Body of pancreas (tissue), 4 donors: ENCODE measurements around the gene RPRD1B. TPM values are rescaled to one million over a fixed set of nuclear protein-coding genes. Genes with fewer than 3 reads are reported as not detected.

Source experiments
- ATAC-seq: fragments of 150-250 bp; one replicate; pipeline ENCODE4 v1.9.1; 2016
- DNase-seq, 4 donors: peaks; one replicate each; pipeline ENCODE4 v3.0.0-alpha.2; 2019
- H3K27ac ChIP-seq, 4 donors: fragments of 200-600 bp; sonication (generic); 1 replicate in 3 of 4; 2 replicates in 1 of 4; pipeline versions ENCODE4 v1.5.1 to v1.6.1; 2016 to 2019; ENCODE audit warnings: mild to moderate bottlenecking in 1 of 4, mixed read lengths in 1 of 4, moderate library complexity in 1 of 4
- H3K27me3 ChIP-seq, 2 donors: fragments of 200-600 bp; sonication (generic); one replicate each; pipeline ENCODE4 v1.6.0; 2016; ENCODE audit warnings: mild to moderate bottlenecking in 1 of 2
- H3K36me3 ChIP-seq, 2 donors: fragments of 200-600 bp; sonication (generic); replicated peaks in 1 of 2; 2 replicates each; pipeline ENCODE4 v1.5.1; 2016; ENCODE audit warnings: low read depth in 2 of 2; ENCODE audit not compliant: insufficient read depth in 1 of 2
- H3K4me1 ChIP-seq: fragments of 200-600 bp; sonication (generic); one replicate; pipeline ENCODE4 v1.6.0; 2016
- H3K4me3 ChIP-seq, 2 donors: fragments of 200-600 bp; sonication (generic); 1 replicate in 1 of 2; 2 replicates in 1 of 2; pipeline ENCODE4 v1.5.1; 2016 to 2019
- H3K9me3 ChIP-seq, 3 donors: fragments of 200-600 bp; sonication (generic); 1 replicate in 2 of 3; 2 replicates in 1 of 3; pipeline ENCODE4 v1.5.1; 2016
- CTCF ChIP-seq, 7 experiments: fragments of 450-650 bp in 4 of 7; fragments of 200-600 bp in 3 of 7; sonication (generic) in 3 of 7; IDR thresholded peaks; one replicate each; pipeline ENCODE4 v1.5.1; 2016 to 2019; ENCODE audit warnings: antibody characterized with exemption in 7 of 7
- POLR2A ChIP-seq, 3 donors: fragments of 450-650 bp; IDR thresholded peaks; one replicate each; pipeline ENCODE4 v1.6.1; 2016; ENCODE audit warnings: antibody characterized with exemption in 3 of 3, mild to moderate bottlenecking in 2 of 3
- WGBS, 2 donors: methylation state at CpG; one replicate each; pipeline ENCODE4 v1.1.5; 2017; 5-methylcytosine and 5-hydroxymethylcytosine counted together
- intact Hi-C: fragments of 100-400 bp; cut with DNase I; formaldehyde crosslinking; loops from one replicate; pipeline ENCODE4 v1.15.1; 2023
- total RNA-seq, 2 donors: library from RNA; depleted of rRNA; stranded (reverse); fragments of >200 nt; gene quantifications; one replicate each; pipeline ENCODE4 v1.1.0, GENCODE V29; 2016

The RPRD1B gene
- total RNA-seq, 2 donors from 2014 or later, result 8.8 to 12.5 TPM

- 59 to 67% methylated on average over 5 of the region's 5 CpGs for WGBS, 2 donors
- no peaks in the 10 kb centered on the region for H3K27me3 ChIP-seq
- H3K4me1 ChIP-seq, result no peaks in the 10 kb centered on the region
- peaks cover 0 to 22% of the 10 kb centered on the region in 2 donors for H3K36me3 ChIP-seq
- no peak overlapping the region for H3K4me3 ChIP-seq
- H3K27ac ChIP-seq, result peak overlapping the region in 1 of 4 donors; percentile 29
- no peak for DNase-seq
- no peak for TF ChIP-seq POLR2A (IDR thresholded peaks at IDR 0.05)
- TF ChIP-seq CTCF (IDR thresholded peaks at IDR 0.05), result no peak
- intact Hi-C loops, result loop anchor here (5.0 kb wide), 2 partner anchors 107 to 157 kb away; partner anchors contain the start of gene TGM2
- H3K9me3 ChIP-seq, result no peaks in the 10 kb centered on the region
- ATAC-seq, result no peak
Measured at GRCh38 chr20:38059832-38060231, 26.3 kb downstream of the RPRD1B start.

GRCh38 chr20:38060536-38060935 is 27.0 kb downstream of the RPRD1B start:
- no peak overlapping the region for H3K4me3 ChIP-seq
- TF ChIP-seq POLR2A (IDR thresholded peaks at IDR 0.05), result no peak
- no peak for TF ChIP-seq CTCF (IDR thresholded peaks at IDR 0.05)
- DNase-seq, result peak in 1 of 4 donors; percentile 13
- H3K9me3 ChIP-seq, result no peaks in the 10 kb centered on the region
- no peaks in the 10 kb centered on the region for H3K4me1 ChIP-seq
- H3K27me3 ChIP-seq, result no peaks in the 10 kb centered on the region
- H3K36me3 ChIP-seq, result peaks cover 0 to 22% of the 10 kb centered on the region in 2 donors
- intact Hi-C loops, result loop anchor here (5.0 kb wide), 1 partner anchor 157 kb away; no protein-coding TSS in a partner anchor
- H3K27ac ChIP-seq, result peak overlapping the region in 1 of 4 donors; percentile 29
- WGBS, 2 donors, result 67 to 70% methylated on average over 5 of the region's 5 CpGs
- ATAC-seq, result no peak

DNA sequence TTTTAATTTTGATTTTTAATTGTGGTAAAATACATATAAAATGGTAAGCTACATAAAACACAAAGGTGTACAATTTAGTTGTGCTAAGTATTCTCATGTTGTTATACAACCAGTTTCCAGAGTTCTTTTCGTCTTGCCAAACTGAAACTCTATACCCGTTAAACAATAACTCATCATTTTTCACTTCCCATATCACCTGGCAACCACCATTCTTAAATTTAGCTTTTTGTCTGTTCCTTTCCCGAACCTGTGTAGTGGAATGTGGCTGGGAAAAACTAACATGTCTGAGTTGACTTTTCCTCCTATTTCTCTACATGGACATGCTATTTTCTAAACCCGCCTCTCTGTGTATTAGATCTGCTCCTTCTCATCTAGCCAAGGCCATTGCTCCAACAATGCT is 27.6 kb downstream of the RPRD1B start:
- H3K4me3 ChIP-seq, result no peak overlapping the region
- peaks cover 0 to 22% of the 10 kb centered on the region in 2 donors for H3K36me3 ChIP-seq
- no peak for ATAC-seq
- no peaks in the 10 kb centered on the region for H3K9me3 ChIP-seq
- H3K27me3 ChIP-seq, result no peaks in the 10 kb centered on the region
- H3K4me1 ChIP-seq, result no peaks in the 10 kb centered on the region
- TF ChIP-seq POLR2A (IDR thresholded peaks at IDR 0.05), result no peak
- TF ChIP-seq CTCF (IDR thresholded peaks at IDR 0.05), result no peak
- WGBS, 2 donors, result 56% methylated on average over 4 of the region's 4 CpGs
- H3K27ac ChIP-seq, result peak overlapping the region in 1 of 4 donors; percentile 29
- intact Hi-C loops, result loop anchor here (5.0 kb wide), 1 partner anchor 156 kb away; no protein-coding TSS in a partner anchor
- no peak for DNase-seq

- ATAC-seq (no peak), DNase-seq (no peak)
- 73 to 82% methylated on average over 5 of the region's 5 CpGs for WGBS, 2 donors
- H3K27ac ChIP-seq, result no peak overlapping the region
- no peak overlapping the region for H3K4me3 ChIP-seq
- no peaks in the 10 kb centered on the region for H3K4me1 ChIP-seq
- intact Hi-C loops, result loop anchor here (5.0 kb wide), 1 partner anchor 154 kb away; no protein-coding TSS in a partner anchor
- H3K36me3 ChIP-seq, result peaks cover 0 to 32% of the 10 kb centered on the region in 2 donors
- H3K9me3 ChIP-seq, result no peaks in the 10 kb centered on the region
- no peaks in the 10 kb centered on the region for H3K27me3 ChIP-seq
- TF ChIP-seq CTCF (IDR thresholded peaks at IDR 0.05), result no peak
- TF ChIP-seq POLR2A (IDR thresholded peaks at IDR 0.05), result no peak
Measured at GRCh38 chr20:38062890-38063289, 29.3 kb downstream of the RPRD1B start.

- DNase-seq (no peak), ATAC-seq (no peak)
- TF ChIP-seq CTCF (IDR thresholded peaks at IDR 0.05) (no peak), POLR2A (IDR thresholded peaks at IDR 0.05) (no peak)
- Histone ChIP-seq H3K27me3 (no peaks in the 10 kb centered on the region), H3K4me1 (no peaks in the 10 kb centered on the region), H3K36me3 (peaks cover 0 to 28% of the 10 kb centered on the region in 2 donors), H3K4me3 (no peak overlapping the region), H3K27ac (no peak overlapping the region), H3K9me3 (no peaks in the 10 kb centered on the region)
- 90 to 94% methylated on average over 7 of the region's 7 CpGs for WGBS, 2 donors
- intact Hi-C loops, result loop anchor here (5.0 kb wide), 1 partner anchor 153 kb away; no protein-coding TSS in a partner anchor
Measured at GRCh38 chr20:38063911-38064530, 30.5 kb downstream of the RPRD1B start.
